NCI-H187 treated with DMSO at 0.1 percent for 48 hours (cell line): ENCODE measurements around the gene FBXO2.

Source experiments
- DNase-seq: peaks from one replicate; lab custom pipeline; 2025; lab: John Stamatoyannopoulos, UW

The FBXO2 gene

GRCh38 chr1:11654137-11654938 is at the start of gene FBXO2, which contains the start of gene FBXO44:
TSS of gene FBXO2 (minus strand) at chr1:11654429. CDS start at chr1:11654340, 89 bp downstream.
TSS of gene FBXO44 (plus strand) at chr1:11654877. CDS start at chr1:11655836, 959 bp downstream.
- DNase-seq = no peak

DNA sequence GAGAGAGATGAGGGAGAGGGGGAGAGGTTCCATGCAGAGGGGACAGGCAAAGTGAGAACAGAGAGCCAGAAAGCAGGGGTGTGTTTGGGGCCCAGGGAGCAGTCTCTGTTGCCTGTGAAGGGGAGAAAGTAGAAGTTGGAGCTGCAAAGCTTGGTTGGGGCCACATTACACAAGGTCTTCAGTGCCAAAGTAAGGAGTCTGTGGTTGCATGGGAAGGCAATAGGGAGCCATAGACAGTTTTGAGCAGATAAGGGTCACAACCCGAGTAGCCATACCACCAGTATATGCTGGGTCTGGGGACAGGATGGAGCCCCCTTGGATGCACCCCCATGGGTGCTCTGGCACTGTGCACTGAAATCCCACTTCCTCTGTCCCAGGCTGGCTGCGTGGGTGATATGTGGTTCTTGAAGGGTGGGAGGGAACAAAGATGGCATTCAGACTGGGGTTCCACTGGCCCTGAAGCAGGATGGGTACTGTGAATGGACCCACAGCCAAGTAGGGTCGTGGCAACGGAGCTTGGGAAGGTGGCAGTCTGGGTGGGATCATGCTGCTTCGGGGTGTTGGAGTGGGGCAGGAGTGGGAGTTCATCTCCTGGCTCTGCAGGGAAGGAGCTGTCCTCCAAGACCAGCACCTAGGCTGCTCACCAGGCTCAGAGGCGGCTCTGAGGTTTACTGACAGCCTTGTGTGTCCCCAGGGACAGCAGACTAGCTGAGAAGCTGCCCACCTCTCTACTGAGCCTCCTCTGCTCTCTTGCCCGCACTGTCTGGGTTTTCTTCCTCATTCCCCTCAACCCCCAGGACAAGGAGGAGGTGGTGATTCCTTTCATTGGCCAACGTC is 49.3 kb upstream of the FBXO2 start:
- DNase-seq = no peak

- DNase-seq = no peak
Measured at GRCh38 chr1:11701981-11702803, 48.0 kb upstream of the FBXO2 start.

GRCh38 chr1:11701551-11701961 is 47.3 kb upstream of the FBXO2 start:
- DNase-seq = no peak

DNA sequence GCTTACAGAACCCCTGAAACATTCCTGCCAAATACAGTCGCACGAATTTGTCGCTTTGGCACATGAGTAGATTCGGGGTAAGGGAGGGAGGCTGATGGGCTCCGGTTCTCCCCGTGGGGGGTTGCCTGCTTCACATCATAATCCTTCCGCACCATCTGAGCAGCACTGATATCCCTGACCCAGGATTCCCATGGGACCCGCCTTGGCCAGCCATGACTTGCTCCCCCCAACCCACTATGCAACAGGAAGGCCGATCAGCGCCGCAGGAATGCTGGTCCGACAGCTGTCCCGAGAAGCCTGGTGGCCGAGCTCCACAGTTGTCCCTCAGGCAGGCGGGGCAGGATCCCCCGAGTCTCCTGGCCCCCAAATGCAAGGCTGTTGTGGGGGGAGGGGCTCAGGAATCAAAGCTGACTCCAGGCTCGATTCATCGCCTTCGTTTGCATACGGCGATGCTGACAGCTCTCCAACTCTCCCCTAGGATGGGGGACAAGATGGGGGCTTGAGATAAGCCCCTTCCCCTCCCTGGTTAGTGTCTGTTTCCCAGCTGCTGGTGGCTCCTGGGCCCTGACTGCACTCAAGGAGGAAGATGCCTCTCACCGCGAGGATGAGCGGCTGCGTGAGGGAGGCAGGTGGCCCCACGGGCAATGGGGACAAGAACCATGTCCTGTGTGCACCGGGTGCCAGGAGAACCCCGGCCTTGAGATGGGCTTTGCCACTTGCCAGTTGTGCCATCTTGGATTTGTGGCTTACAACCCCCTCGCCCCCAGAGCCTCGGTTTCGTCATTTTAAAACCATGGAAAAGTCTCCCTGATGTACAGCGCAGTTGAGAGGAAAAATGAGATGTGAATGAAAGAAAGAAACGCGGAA is 46.6 kb upstream of the FBXO2 start:
- DNase-seq = no peak

DNA sequence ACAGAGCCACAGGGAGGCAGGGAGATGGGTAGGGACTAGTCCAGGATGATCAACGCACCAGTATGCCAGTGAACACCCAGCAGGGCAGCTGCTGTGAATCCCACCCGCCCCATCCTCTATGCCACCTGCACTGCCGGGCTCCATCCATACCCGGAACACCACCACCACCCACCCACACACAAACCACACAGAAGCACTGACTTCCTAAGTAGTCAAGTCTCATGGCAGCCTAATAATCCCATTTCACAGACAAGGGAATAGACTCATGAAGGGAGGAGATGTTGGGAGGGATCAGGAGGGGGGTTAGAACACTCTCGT is 43.6 kb upstream of the FBXO2 start:
- DNase-seq = no peak

- DNase-seq = no peak
Measured at GRCh38 chr1:11697188-11697892, 43.1 kb upstream of the FBXO2 start.

GRCh38 chr1:11695861-11696260 is 41.6 kb upstream of the FBXO2 start:
- DNase-seq = no peak

DNA sequence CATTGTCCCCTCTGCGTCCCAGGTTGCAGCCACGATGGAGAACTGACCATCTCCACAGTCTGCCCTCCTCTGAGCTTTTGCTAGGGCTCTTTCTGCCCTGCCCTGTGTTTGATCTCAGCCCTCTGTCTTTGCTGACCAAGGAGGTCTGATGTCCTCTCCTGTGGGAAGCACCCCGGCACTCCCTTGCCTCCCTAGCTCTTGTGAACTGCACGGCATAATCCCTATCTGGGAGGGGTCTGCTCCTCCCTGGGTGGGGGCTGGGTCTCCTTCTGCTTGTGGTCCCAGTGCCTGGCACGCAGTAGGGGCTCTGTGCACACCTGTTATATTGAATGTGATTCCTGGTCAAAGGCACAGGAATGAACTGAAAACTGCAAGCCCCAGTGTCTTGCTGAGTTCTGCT is 39.7 kb upstream of the FBXO2 start:
- no peak for DNase-seq

- DNase-seq = no peak
Measured at GRCh38 chr1:11693024-11693590, 38.9 kb upstream of the FBXO2 start.

GRCh38 chr1:11691928-11692711 is 37.9 kb upstream of the FBXO2 start:
- no peak for DNase-seq

DNA sequence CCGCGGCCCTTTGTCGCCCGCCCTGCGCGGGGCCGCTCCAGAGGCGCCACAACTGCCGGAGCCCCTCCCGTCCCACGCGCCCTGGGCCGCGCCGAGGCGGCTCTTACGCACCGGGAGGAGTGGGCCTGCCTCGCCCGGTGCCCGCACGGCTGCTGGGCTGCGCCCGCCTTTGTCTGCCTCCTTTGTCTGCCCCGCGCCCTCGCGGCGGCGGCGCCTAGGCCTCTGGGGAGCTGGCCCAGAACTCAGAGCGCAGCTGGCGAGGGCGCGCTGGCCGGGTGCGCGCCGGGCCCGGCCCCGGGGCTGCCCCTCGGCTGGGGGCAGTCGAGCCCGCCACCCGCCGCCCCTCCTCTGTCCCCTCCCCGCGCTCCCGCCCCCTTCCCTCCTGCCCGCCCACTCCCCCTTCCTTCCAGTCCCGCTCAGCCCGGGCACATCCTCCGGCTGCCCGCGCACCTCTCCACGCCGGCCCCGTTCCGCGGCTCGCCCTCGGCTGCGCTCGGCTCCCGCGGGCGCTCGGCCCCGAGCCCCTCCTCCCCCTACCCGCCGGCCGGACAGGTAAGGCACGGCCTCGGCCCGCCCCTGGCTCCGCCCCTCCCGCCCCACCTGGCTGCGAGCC is 37.2 kb upstream of the FBXO2 start, which contains the start of gene DRAXIN:
TSS of gene DRAXIN (plus strand) at position 409 of the 613 bp plus-strand sequence. CDS start 14,549 bp downstream, outside the sequence.
- no peak for DNase-seq

GRCh38 chr1:11690397-11691301 is 36.4 kb upstream of the FBXO2 start:
- DNase-seq = no peak

DNA sequence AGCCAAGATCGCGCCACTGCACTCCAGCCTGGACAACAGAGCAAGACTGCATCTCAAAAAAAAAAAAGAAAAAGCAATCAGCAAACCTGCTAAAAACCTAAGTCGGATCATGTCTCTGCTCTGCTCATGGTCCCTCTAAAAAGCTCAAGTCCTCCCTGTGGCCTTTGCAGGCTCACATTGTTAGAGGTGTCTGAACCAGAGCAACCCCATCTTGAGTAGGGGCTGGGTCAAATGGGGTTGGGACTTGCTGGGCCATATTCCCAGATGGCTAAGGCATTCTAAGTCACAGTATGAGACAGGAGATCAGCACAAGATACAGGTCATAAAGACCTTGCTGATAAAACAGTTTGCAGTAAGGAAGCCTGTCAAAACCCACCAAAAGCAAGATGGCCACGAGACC is 34.3 kb upstream of the FBXO2 start:
- DNase-seq = no peak

DNA sequence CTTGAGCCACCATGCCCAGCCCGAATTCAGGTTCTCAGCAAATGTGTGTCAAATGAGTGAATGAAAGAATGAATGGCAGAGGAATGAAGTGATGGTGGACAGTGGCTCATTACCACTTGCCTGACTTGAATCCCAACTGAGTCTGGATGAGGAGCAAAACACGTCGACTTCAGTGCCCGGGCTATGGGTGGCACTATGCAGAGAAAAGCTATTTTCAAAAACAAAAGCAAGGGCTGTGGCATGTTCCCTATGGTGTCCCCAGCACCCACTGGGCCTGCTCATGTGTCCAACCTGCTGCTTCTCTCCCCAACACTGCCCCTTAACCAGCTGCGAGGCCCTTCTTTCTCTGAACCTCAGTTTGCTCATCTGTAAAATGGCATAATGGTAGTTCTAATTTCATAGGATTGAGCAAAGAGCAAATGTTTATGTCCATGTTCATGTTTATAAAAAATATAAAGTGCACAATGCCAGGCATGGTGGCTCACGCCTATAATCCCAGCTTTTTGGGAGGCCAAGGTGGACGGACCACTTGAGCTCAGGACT is 31.1 kb upstream of the FBXO2 start:
- no peak for DNase-seq

GRCh38 chr1:11684070-11684469 is 29.8 kb upstream of the FBXO2 start:
- no peak for DNase-seq

GRCh38 chr1:11682799-11683198 is 28.6 kb upstream of the FBXO2 start:
- no peak for DNase-seq
